MM.1S (cell line): ENCODE results near the gene CACNB2.

ENCODE experiments used
- DNase-seq: peaks from one replicate; pipeline ENCODE4 v3.0.0-alpha.2; 2015
- H2AFZ ChIP-seq: fragments of 300-600 bp; sonication (generic); 2 replicates; pipeline ENCODE4 v1.6.0; 2016; ENCODE audit warnings: antibody characterized with exemption, low read length
- H3F3A ChIP-seq: fragments of 300-600 bp; sonication (generic); 2 replicates; pipeline ENCODE4 v1.6.1; 2016; ENCODE audit warnings: mild to moderate bottlenecking, antibody characterized with exemption, low read length, moderate library complexity, mixed read lengths; ENCODE audit not compliant: insufficient read depth
- H3K27ac ChIP-seq: fragments of 300-600 bp; sonication (generic); 2 replicates; pipeline ENCODE4 v1.5.1; 2016; ENCODE audit warnings: mild to moderate bottlenecking, low read length
- H3K27me3 ChIP-seq: fragments of 300-600 bp; sonication (generic); replicated peaks from 2 replicates; pipeline ENCODE4 v1.6.0; 2016; ENCODE audit warnings: low read length; ENCODE audit not compliant: insufficient read depth
- H3K36me3 ChIP-seq: fragments of 300-600 bp; sonication (generic); replicated peaks from 2 replicates; pipeline ENCODE4 v1.6.1; 2016; ENCODE audit warnings: mild to moderate bottlenecking, low read length, mixed read lengths; ENCODE audit not compliant: insufficient read depth
- H3K4me1 ChIP-seq: fragments of 300-600 bp; sonication (generic); 2 replicates; pipeline ENCODE4 v1.6.1; 2016; ENCODE audit warnings: low read length, mixed read lengths
- H3K4me2 ChIP-seq: fragments of 300-600 bp; sonication (generic); 2 replicates; pipeline ENCODE4 v1.6.0; 2016; ENCODE audit warnings: low read depth, low read length
- H3K4me3 ChIP-seq: fragments of 300-600 bp; sonication (generic); 2 replicates; pipeline ENCODE4 v1.5.1; 2016; ENCODE audit warnings: low read length, mixed read lengths
- H3K79me2 ChIP-seq: fragments of 300-600 bp; sonication (generic); 2 replicates; pipeline ENCODE4 v1.6.1; 2016; ENCODE audit warnings: mixed run types, low read length, mixed read lengths
- H3K9ac ChIP-seq: fragments of 300-600 bp; sonication (generic); 2 replicates; pipeline ENCODE4 v1.6.1; 2016; ENCODE audit warnings: low read length, mixed read lengths
- H3K9me2 ChIP-seq: fragments of 300-600 bp; sonication (generic); replicated peaks from 2 replicates; pipeline ENCODE4 v1.6.1; 2016; ENCODE audit warnings: mild to moderate bottlenecking, low read length, mixed read lengths; ENCODE audit not compliant: insufficient read depth
- H3K9me3 ChIP-seq: fragments of 300-600 bp; sonication (generic); replicated peaks from 2 replicates; pipeline ENCODE4 v1.6.1; 2016; ENCODE audit warnings: mild to moderate bottlenecking, low read length, mixed read lengths; ENCODE audit not compliant: insufficient read depth
- H4K20me1 ChIP-seq: fragments of 300-600 bp; sonication (generic); 2 replicates; pipeline ENCODE4 v1.6.1; 2016; ENCODE audit warnings: mild to moderate bottlenecking, low read length, moderate library complexity, mixed read lengths; ENCODE audit not compliant: insufficient read depth
- EZH2 ChIP-seq: fragments of 300-600 bp; sonication (generic); optimal IDR thresholded peaks from 2 replicates; pipeline ENCODE3; 2017; ENCODE audit warnings: low read depth, mild to moderate bottlenecking, antibody characterized with exemption, low read length, mixed read lengths
- EZH2phosphoT487 ChIP-seq: fragments of 300-600 bp; sonication (generic); IDR thresholded peaks from 2 replicates; pipeline ENCODE4 v1.6.1; 2018; ENCODE audit warnings: antibody characterized with exemption, low read length
- TF ChIP-seq, protein P1 (sequence below): fragments of 300-600 bp; sonication (generic); IDR thresholded peaks from 2 replicates; pipeline ENCODE4 v1.5.1; 2016; ENCODE audit warnings: antibody characterized with exemption, low read length, mixed read lengths

The CACNB2 gene

DNA sequence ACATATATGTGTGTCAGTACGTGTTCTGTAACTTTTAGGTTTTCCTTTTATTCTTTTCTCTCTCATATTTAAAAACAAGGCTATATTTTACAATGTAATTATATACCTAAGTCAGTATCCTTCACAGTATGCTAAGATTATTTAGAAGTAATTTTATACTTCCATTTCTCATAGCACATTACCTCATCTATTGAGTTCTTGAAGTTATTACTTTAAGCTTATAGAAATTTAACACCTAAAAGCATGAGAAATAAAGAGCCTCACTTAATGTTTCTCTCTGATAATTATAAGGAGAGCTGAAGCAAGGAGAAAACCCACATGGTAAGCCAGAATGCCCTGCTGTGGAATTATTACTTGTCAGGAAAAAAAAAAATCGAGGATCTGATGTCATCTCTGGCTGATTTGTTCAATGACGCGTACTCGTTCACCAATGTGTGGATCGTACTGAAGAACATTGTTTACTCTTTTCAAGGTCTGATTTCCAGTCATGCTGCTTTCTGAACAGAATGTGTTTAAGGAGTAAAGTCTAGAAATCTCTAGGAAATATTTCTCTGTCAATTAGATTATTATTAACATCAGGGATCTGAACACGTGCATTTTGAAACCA lies 21.9 kb downstream of the CACNB2 start:
- Histone ChIP-seq H3K9me3 (no peaks in the 10 kb centered on the region), H3K27me3 (no peaks in the 10 kb centered on the region), H3K27ac (no peak overlapping the region), H4K20me1 (no peaks in the 10 kb centered on the region), H3K4me3 (no peak overlapping the region), H2AFZ (no peak overlapping the region), H3K9ac (no peak overlapping the region), H3K4me2 (no peak overlapping the region), H3K4me1 (no peaks in the 10 kb centered on the region), H3F3A (no peaks in the 10 kb centered on the region), H3K79me2 (no peaks in the 10 kb centered on the region), H3K36me3 (no peaks in the 10 kb centered on the region), H3K9me2 (no peaks in the 10 kb centered on the region)
- DNase-seq = no peak
- TF ChIP-seq EZH2 (no peak), EZH2phosphoT487 (no peak)
- TF ChIP-seq, protein P1, sequence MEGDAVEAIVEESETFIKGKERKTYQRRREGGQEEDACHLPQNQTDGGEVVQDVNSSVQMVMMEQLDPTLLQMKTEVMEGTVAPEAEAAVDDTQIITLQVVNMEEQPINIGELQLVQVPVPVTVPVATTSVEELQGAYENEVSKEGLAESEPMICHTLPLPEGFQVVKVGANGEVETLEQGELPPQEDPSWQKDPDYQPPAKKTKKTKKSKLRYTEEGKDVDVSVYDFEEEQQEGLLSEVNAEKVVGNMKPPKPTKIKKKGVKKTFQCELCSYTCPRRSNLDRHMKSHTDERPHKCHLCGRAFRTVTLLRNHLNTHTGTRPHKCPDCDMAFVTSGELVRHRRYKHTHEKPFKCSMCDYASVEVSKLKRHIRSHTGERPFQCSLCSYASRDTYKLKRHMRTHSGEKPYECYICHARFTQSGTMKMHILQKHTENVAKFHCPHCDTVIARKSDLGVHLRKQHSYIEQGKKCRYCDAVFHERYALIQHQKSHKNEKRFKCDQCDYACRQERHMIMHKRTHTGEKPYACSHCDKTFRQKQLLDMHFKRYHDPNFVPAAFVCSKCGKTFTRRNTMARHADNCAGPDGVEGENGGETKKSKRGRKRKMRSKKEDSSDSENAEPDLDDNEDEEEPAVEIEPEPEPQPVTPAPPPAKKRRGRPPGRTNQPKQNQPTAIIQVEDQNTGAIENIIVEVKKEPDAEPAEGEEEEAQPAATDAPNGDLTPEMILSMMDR = no peak

GRCh38 chr10:18164093-18164492 lies 23.9 kb downstream of the CACNB2 start:
- H2AFZ ChIP-seq = no peak overlapping the region
- H3K4me1 ChIP-seq = no peaks in the 10 kb centered on the region
- DNase-seq = no peak
- TF ChIP-seq EZH2phosphoT487 (no peak), EZH2 (no peak)
- TF ChIP-seq, protein P1 = no peak
- H3K9me2 ChIP-seq = no peaks in the 10 kb centered on the region
- no peak overlapping the region for H3K4me3 ChIP-seq
- no peaks in the 10 kb centered on the region for H3K36me3 ChIP-seq
- no peak overlapping the region for H3K9ac ChIP-seq
- no peaks in the 10 kb centered on the region for H3K9me3 ChIP-seq
- no peaks in the 10 kb centered on the region for H4K20me1 ChIP-seq
- no peak overlapping the region for H3K4me2 ChIP-seq
- no peaks in the 10 kb centered on the region for H3K27me3 ChIP-seq
- H3K79me2 ChIP-seq = no peaks in the 10 kb centered on the region
- H3K27ac ChIP-seq = no peak overlapping the region
- H3F3A ChIP-seq = no peaks in the 10 kb centered on the region

- no peaks in the 10 kb centered on the region for H3K36me3 ChIP-seq
- no peak overlapping the region for H2AFZ ChIP-seq
- H4K20me1 ChIP-seq = no peaks in the 10 kb centered on the region
- no peaks in the 10 kb centered on the region for H3K4me1 ChIP-seq
- no peak overlapping the region for H3K4me3 ChIP-seq
- H3K27me3 ChIP-seq = no peaks in the 10 kb centered on the region
- DNase-seq = no peak
- H3K9ac ChIP-seq = no peak overlapping the region
- H3F3A ChIP-seq = no peaks in the 10 kb centered on the region
- TF ChIP-seq EZH2 (no peak), EZH2phosphoT487 (no peak)
- TF ChIP-seq, protein P1 = no peak
- H3K4me2 ChIP-seq = no peak overlapping the region
- H3K9me3 ChIP-seq = no peaks in the 10 kb centered on the region
- H3K9me2 ChIP-seq = no peaks in the 10 kb centered on the region
- no peaks in the 10 kb centered on the region for H3K79me2 ChIP-seq
- H3K27ac ChIP-seq = no peak overlapping the region
These were observed 24.6 kb downstream of the CACNB2 start for GRCh38 chr10:18164748-18165361.
